ENCODE measurements around the gene TIMM17A.

TIMM17A gene

GRCh38 chr1:201928266-201928665 lies 27.0 kb upstream of the TIMM17A start:
- TF ChIP-seq CTCF (IDR thresholded peaks at IDR 0.05; ENCODE audit: low read depth, low read length, missing control alignments): no peak
- no peak for DNase-seq (ENCODE audit: low read depth)
- H3K4me3 ChIP-seq (ENCODE audit: low read depth, low read length): no peak overlapping the region

- no peak for TF ChIP-seq CTCF (IDR thresholded peaks at IDR 0.05; ENCODE audit: low read depth, low read length, missing control alignments)
- no peak for DNase-seq (ENCODE audit: low read depth)
- H3K4me3 ChIP-seq (ENCODE audit: low read depth, low read length): no peak overlapping the region
These were observed 25.2 kb upstream of the TIMM17A start for GRCh38 chr1:201930137-201930536.

GRCh38 chr1:201930803-201931202 lies 24.5 kb upstream of the TIMM17A start:
- TF ChIP-seq CTCF (IDR thresholded peaks at IDR 0.05; ENCODE audit: low read depth, low read length, missing control alignments): no peak
- H3K4me3 ChIP-seq (ENCODE audit: low read depth, low read length): no peak overlapping the region
- no peak for DNase-seq (ENCODE audit: low read depth)

GRCh38 chr1:201933840-201934430 lies 21.4 kb upstream of the TIMM17A start:
- no peak for TF ChIP-seq CTCF (IDR thresholded peaks at IDR 0.05; ENCODE audit: low read depth, low read length, missing control alignments)
- DNase-seq (ENCODE audit: low read depth): no peak
- H3K4me3 ChIP-seq (ENCODE audit: low read depth, low read length): no peak overlapping the region

- no peak for TF ChIP-seq CTCF (IDR thresholded peaks at IDR 0.05; ENCODE audit: low read depth, low read length, missing control alignments)
- no peak overlapping the region for H3K4me3 ChIP-seq (ENCODE audit: low read depth, low read length)
- no peak for DNase-seq (ENCODE audit: low read depth)
These were observed 17.6 kb upstream of the TIMM17A start for GRCh38 chr1:201937624-201938213.

GRCh38 chr1:201938440-201939035 lies 16.8 kb upstream of the TIMM17A start:
- TF ChIP-seq CTCF (IDR thresholded peaks at IDR 0.05; ENCODE audit: low read depth, low read length, missing control alignments): no peak
- DNase-seq (ENCODE audit: low read depth): no peak
- no peak overlapping the region for H3K4me3 ChIP-seq (ENCODE audit: low read depth, low read length)

- no peak for DNase-seq (ENCODE audit: low read depth)
- no peak for TF ChIP-seq CTCF (IDR thresholded peaks at IDR 0.05; ENCODE audit: low read depth, low read length, missing control alignments)
- H3K4me3 ChIP-seq (ENCODE audit: low read depth, low read length): no peak overlapping the region
These were observed 16.2 kb upstream of the TIMM17A start for GRCh38 chr1:201939148-201939547.
